Measurements from ENCODE around the gene PLD2. TPM values are rescaled to one million over a fixed set of nuclear protein-coding genes. Genes with fewer than 3 reads are reported as not detected.
A peak's percentile ranks its signal among the peaks of the same experiment; 100 is the strongest.

The PLD2 gene
- total and polyA plus RNA-seq, 9 of the 15 experiments (the other 6 are each of a cell fraction or from before 2014, with no cell fraction given): 0.20 to 7.5 (median 3.3) TPM

GRCh38 chr17:4789951-4790704 lies 16.8 kb upstream of the PLD2 start (continued):
- TF ChIP-seq RBM22 (IDR thresholded peaks at IDR 0.05; ENCODE audit: low read depth, low read length, poor library complexity, severe bottlenecking): peak; percentile 60
- no peak for TF ChIP-seq BRD9 (IDR thresholded peaks at IDR 0.05; ENCODE audit: low read depth, partially characterized antibody)
- no peak for TF ChIP-seq CBX5 (IDR thresholded peaks at IDR 0.05; ENCODE audit: borderline replicate concordance, low read depth)
- TF ChIP-seq KHSRP (IDR thresholded peaks at IDR 0.05): no peak
- TF ChIP-seq EP300 (IDR thresholded peaks at IDR 0.05; ENCODE audit: low read length): no peak
- no peak for TF ChIP-seq BCOR (IDR thresholded peaks at IDR 0.05)
- 0 out of 2 replicates have a peak, but pooled peaks have one; percentile 13 for TF ChIP-seq GATAD2A (IDR thresholded peaks at IDR 0.05)
- peak; percentile 96 for TF ChIP-seq CTCFL (IDR thresholded peaks at IDR 0.05; ENCODE audit: borderline replicate concordance, insufficient read depth, low read depth, low read length, poor library complexity, severe bottlenecking)
- TF ChIP-seq SIN3B (IDR thresholded peaks at IDR 0.05; ENCODE audit: low read depth): peak; percentile 60
- TF ChIP-seq ATF1 (CRISPR knock-in tag; IDR thresholded peaks at IDR 0.05): peak; percentile 27; the same call in 1 of the 2 replicates
- peak; percentile 93 for TF ChIP-seq ATF1 (tag; IDR thresholded peaks at IDR 0.05)
- TF ChIP-seq ZNF507 (tag; conservative IDR thresholded peaks at IDR 0.05): no peak
- TF ChIP-seq TCF7 (IDR thresholded peaks at IDR 0.05; ENCODE audit: borderline replicate concordance): 0 out of 2 replicates have a peak, but pooled peaks have one; percentile 43
- 0 out of 2 replicates have a peak, but pooled peaks have one; percentile 21 for TF ChIP-seq SAFB (IDR thresholded peaks at IDR 0.05; ENCODE audit: borderline replicate concordance, low read depth, low read length)
- TF ChIP-seq SIX5 (IDR thresholded peaks at IDR 0.05; ENCODE audit: borderline replicate concordance in 1 of 2, insufficient read depth in 1 of 2, low read depth in 1 of 2, low read length in 2 of 2): no peak
- peak; percentile 50; the same call in 1 of the 2 replicates for TF ChIP-seq EP400 (IDR thresholded peaks at IDR 0.05)
- TF ChIP-seq, protein P1, sequence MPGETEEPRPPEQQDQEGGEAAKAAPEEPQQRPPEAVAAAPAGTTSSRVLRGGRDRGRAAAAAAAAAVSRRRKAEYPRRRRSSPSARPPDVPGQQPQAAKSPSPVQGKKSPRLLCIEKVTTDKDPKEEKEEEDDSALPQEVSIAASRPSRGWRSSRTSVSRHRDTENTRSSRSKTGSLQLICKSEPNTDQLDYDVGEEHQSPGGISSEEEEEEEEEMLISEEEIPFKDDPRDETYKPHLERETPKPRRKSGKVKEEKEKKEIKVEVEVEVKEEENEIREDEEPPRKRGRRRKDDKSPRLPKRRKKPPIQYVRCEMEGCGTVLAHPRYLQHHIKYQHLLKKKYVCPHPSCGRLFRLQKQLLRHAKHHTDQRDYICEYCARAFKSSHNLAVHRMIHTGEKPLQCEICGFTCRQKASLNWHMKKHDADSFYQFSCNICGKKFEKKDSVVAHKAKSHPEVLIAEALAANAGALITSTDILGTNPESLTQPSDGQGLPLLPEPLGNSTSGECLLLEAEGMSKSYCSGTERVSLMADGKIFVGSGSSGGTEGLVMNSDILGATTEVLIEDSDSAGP (CRISPR knock-in tag; IDR thresholded peaks at IDR 0.05): peak; percentile 49; the same call in 1 of the 2 replicates
- TF ChIP-seq RBBP5 (IDR thresholded peaks at IDR 0.05; ENCODE audit: borderline replicate concordance, insufficient read depth, low read length, poor library complexity, severe bottlenecking): peak; percentile 80
- TF ChIP-seq ZBED1 (IDR thresholded peaks at IDR 0.05): no peak
- 0 out of 2 replicates have a peak, but pooled peaks have one; percentile 57 for TF ChIP-seq JUN (IDR thresholded peaks at IDR 0.05; ENCODE audit: borderline replicate concordance, low read depth, low read length)
- peak; percentile 65 for TF ChIP-seq JUN (CRISPR knock-in tag; IDR thresholded peaks at IDR 0.05; ENCODE audit: borderline replicate concordance)
- TF ChIP-seq TBP (optimal IDR thresholded peaks at IDR 0.05; ENCODE audit: low read depth, low read length): peak; percentile 37
- TF ChIP-seq CBFA2T3 (IDR thresholded peaks at IDR 0.05): 0 out of 2 replicates have a peak, but pooled peaks have one; percentile 5
- TF ChIP-seq, protein P2, sequence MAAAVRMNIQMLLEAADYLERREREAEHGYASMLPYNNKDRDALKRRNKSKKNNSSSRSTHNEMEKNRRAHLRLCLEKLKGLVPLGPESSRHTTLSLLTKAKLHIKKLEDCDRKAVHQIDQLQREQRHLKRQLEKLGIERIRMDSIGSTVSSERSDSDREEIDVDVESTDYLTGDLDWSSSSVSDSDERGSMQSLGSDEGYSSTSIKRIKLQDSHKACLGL (CRISPR knock-in tag; IDR thresholded peaks at IDR 0.05; ENCODE audit: borderline replicate concordance, poor library complexity, severe bottlenecking): no peak
- no peak for TF ChIP-seq ZFP1 (CRISPR knock-in tag; IDR thresholded peaks at IDR 0.05)
- no peak for TF ChIP-seq RNF2 (IDR thresholded peaks at IDR 0.05)
